ENCODE results near the gene RPL18A. TPM values are rescaled to one million over a fixed set of nuclear protein-coding genes. Genes with fewer than 3 reads are reported as not detected.

Gene RPL18A
- total RNA-seq, 2 experiments from 2014 or later, result 3,019 to 3,145 TPM

GRCh38 chr19:17829855-17830566 lies 29.7 kb upstream of the RPL18A start:
- Histone ChIP-seq H3K4me3 (ENCODE audit: low read depth, low read length, poor library complexity, severe bottlenecking) (no peak overlapping the region), H3K79me2 (ENCODE audit: insufficient read depth, low read depth, low read length) (no peaks in the 10 kb centered on the region), H3K9me3 (ENCODE audit: low read length) (no peaks in the 10 kb centered on the region), H2AFZ (ENCODE audit: low read length) (no peak overlapping the region), H3K4me1 (ENCODE audit: insufficient read depth, low read length, poor library complexity, severe bottlenecking) (no peaks in the 10 kb centered on the region), H3K36me3 (ENCODE audit: insufficient read depth, low read length) (peaks cover 17% of the 10 kb centered on the region), H3K4me2 (ENCODE audit: low read length) (no peak overlapping the region), H3K9me2 (ENCODE audit: insufficient read depth, low read length) (no peaks in the 10 kb centered on the region), H4K20me1 (ENCODE audit: insufficient read depth, low read length) (no peaks in the 10 kb centered on the region), H3K27ac (ENCODE audit: low read depth, low read length, poor library complexity, severe bottlenecking) (no peak overlapping the region)
- intact Hi-C loops (cut with micrococcal nuclease; ENCODE audit: unreplicated experiment), result no loop called here
- no peak for TF ChIP-seq CTCF (conservative IDR thresholded peaks at IDR 0.05; ENCODE audit: low read length)
- no peak for TF ChIP-seq EZH2phosphoT487 (IDR thresholded peaks at IDR 0.05; ENCODE audit: borderline replicate concordance, low read depth, low read length)
- CTCF ChIA-PET (ENCODE audit: unreplicated experiment), result interaction anchor here (0.8 kb wide), 1 partner anchor 29 kb away, joined by 21 read pairs; no protein-coding TSS in a partner anchor
- DNase-seq (ENCODE audit: low spot score), result no peak
- BruUV-seq (replicated peaks), result no TSS peak
- POLR2A ChIA-PET, result interaction anchor here (0.6 kb wide), 1 partner anchor 15 kb away, joined by 3 read pairs; no protein-coding TSS in a partner anchor

GRCh38 chr19:17830567-17831418 lies 28.9 kb upstream of the RPL18A start:
- no peaks in the 10 kb centered on the region for H4K20me1 ChIP-seq (ENCODE audit: insufficient read depth, low read length)
- peak; percentile 63 for DNase-seq (ENCODE audit: low spot score)
- TF ChIP-seq CTCF (conservative IDR thresholded peaks at IDR 0.05; ENCODE audit: low read length), result no peak
- no peak for TF ChIP-seq EZH2phosphoT487 (IDR thresholded peaks at IDR 0.05; ENCODE audit: borderline replicate concordance, low read depth, low read length)
- no peak overlapping the region for H2AFZ ChIP-seq (ENCODE audit: low read length)
- no peaks in the 10 kb centered on the region for H3K79me2 ChIP-seq (ENCODE audit: insufficient read depth, low read depth, low read length)
- H3K4me1 ChIP-seq (ENCODE audit: insufficient read depth, low read length, poor library complexity, severe bottlenecking), result no peaks in the 10 kb centered on the region
- POLR2A ChIA-PET, result interaction anchor here (0.6 kb wide), 1 partner anchor 15 kb away, joined by 3 read pairs; no protein-coding TSS in a partner anchor
- H3K4me2 ChIP-seq (ENCODE audit: low read length), result no peak overlapping the region
- no peaks in the 10 kb centered on the region for H3K9me3 ChIP-seq (ENCODE audit: low read length)
- H3K9me2 ChIP-seq (ENCODE audit: insufficient read depth, low read length), result no peaks in the 10 kb centered on the region
- H3K4me3 ChIP-seq (ENCODE audit: low read depth, low read length, poor library complexity, severe bottlenecking), result no peak overlapping the region
- H3K36me3 ChIP-seq (ENCODE audit: insufficient read depth, low read length), result peaks cover 17% of the 10 kb centered on the region
- BruUV-seq (replicated peaks), result no TSS peak
- intact Hi-C loops (cut with micrococcal nuclease; ENCODE audit: unreplicated experiment), result no loop called here
- CTCF ChIA-PET (ENCODE audit: unreplicated experiment), result interaction anchor here (0.8 kb wide), 1 partner anchor 29 kb away, joined by 21 read pairs; no protein-coding TSS in a partner anchor
- no peak overlapping the region for H3K27ac ChIP-seq (ENCODE audit: low read depth, low read length, poor library complexity, severe bottlenecking)

Data from OCI-LY7 (cell line).